ENCODE results near the gene TMEM221.

Gene TMEM221

GRCh38 chr19:17414097-17414496, 34.4 kb downstream of the TMEM221 start:
- TF ChIP-seq CTCF (IDR thresholded peaks at IDR 0.05; ENCODE audit: borderline replicate concordance, extremely low read depth, low read length, poor library complexity, severe bottlenecking), result no peak
- TF ChIP-seq EZH2 (IDR thresholded peaks at IDR 0.05; ENCODE audit: borderline replicate concordance, low read depth, low read length, severe bottlenecking), result no peak
- H3K27me3 ChIP-seq (ENCODE audit: insufficient read depth, low read length, poor library complexity), result no peaks in the 10 kb centered on the region
- H3K36me3 ChIP-seq (ENCODE audit: insufficient read depth, low read length), result peaks cover 12% of the 10 kb centered on the region; the same call in 1 of the 2 replicates
- ATAC-seq (ENCODE audit: insufficient read depth, low read depth) (no peak), DNase-seq (no peak)
- H3K9ac ChIP-seq (ENCODE audit: low read depth, low read length), result no peak overlapping the region
- no peak overlapping the region for H3K27ac ChIP-seq (ENCODE audit: low read length)
- no peak overlapping the region for H3K4me3 ChIP-seq (ENCODE audit: low read depth in 1 of 2, low read length in 2 of 2)
- H2AFZ ChIP-seq (ENCODE audit: low read depth, low read length), result no peak overlapping the region
- no peaks in the 10 kb centered on the region for H4K20me1 ChIP-seq (ENCODE audit: insufficient read depth, low read length)
- H3K9me3 ChIP-seq (ENCODE audit: insufficient read depth, low read length, severe bottlenecking), result no peaks in the 10 kb centered on the region
- no peak overlapping the region for H3K4me2 ChIP-seq (ENCODE audit: insufficient read depth, low read length)
- H3K79me2 ChIP-seq (ENCODE audit: insufficient read depth, low read length), result peaks cover 3% of the 10 kb centered on the region
- peaks cover 6% of the 10 kb centered on the region for H3K4me1 ChIP-seq (ENCODE audit: insufficient read depth, low read length)

DNA sequence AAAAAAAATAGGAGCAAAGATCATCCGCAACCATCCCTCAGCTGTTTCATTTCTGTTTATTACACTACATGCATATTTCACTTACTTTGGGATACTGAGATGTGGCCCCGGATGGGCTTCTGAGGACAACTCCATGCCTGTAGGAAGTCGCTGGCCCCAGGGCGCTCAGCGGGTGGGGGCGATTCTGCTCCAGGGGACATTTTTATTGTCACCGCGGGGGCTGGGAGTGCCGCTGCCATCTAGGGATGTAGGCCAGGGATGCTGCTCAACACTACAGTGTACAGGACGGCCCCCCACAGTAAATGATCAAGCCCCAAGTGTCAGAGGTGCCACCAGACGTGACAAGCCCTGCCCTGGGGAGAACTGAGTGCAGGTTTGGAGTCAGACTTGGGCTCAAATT, 36.7 kb downstream of the TMEM221 start:
- Histone ChIP-seq H3K27me3 (ENCODE audit: insufficient read depth, low read length, poor library complexity) (no peaks in the 10 kb centered on the region), H3K4me1 (ENCODE audit: insufficient read depth, low read length) (peaks cover 14% of the 10 kb centered on the region), H3K9ac (ENCODE audit: low read depth, low read length) (no peak overlapping the region), H2AFZ (ENCODE audit: low read depth, low read length) (no peak overlapping the region), H3K36me3 (ENCODE audit: insufficient read depth, low read length) (peaks cover 12% of the 10 kb centered on the region; the same call in 1 of the 2 replicates), H4K20me1 (ENCODE audit: insufficient read depth, low read length) (no peaks in the 10 kb centered on the region), H3K4me2 (ENCODE audit: insufficient read depth, low read length) (no peak overlapping the region), H3K4me3 (ENCODE audit: low read depth in 1 of 2, low read length in 2 of 2) (no peak overlapping the region), H3K79me2 (ENCODE audit: insufficient read depth, low read length) (peaks cover under 1% of the 10 kb centered on the region; the same call in 1 of the 2 replicates), H3K27ac (ENCODE audit: low read length) (no peak overlapping the region), H3K9me3 (ENCODE audit: insufficient read depth, low read length, severe bottlenecking) (no peaks in the 10 kb centered on the region)
- DNase-seq, result no peak
- TF ChIP-seq EZH2 (IDR thresholded peaks at IDR 0.05; ENCODE audit: borderline replicate concordance, low read depth, low read length, severe bottlenecking) (no peak), CTCF (IDR thresholded peaks at IDR 0.05; ENCODE audit: borderline replicate concordance, extremely low read depth, low read length, poor library complexity, severe bottlenecking) (no peak)
- ATAC-seq (ENCODE audit: insufficient read depth, low read depth), result no peak

GRCh38 chr19:17409990-17410389, 38.5 kb downstream of the TMEM221 start:
- Histone ChIP-seq H3K4me3 (ENCODE audit: low read depth in 1 of 2, low read length in 2 of 2) (no peak overlapping the region), H3K4me2 (ENCODE audit: insufficient read depth, low read length) (no peak overlapping the region), H3K36me3 (ENCODE audit: insufficient read depth, low read length) (peaks cover 12% of the 10 kb centered on the region; the same call in 1 of the 2 replicates), H4K20me1 (ENCODE audit: insufficient read depth, low read length) (no peaks in the 10 kb centered on the region), H3K9ac (ENCODE audit: low read depth, low read length) (no peak overlapping the region), H3K27me3 (ENCODE audit: insufficient read depth, low read length, poor library complexity) (no peaks in the 10 kb centered on the region), H3K27ac (ENCODE audit: low read length) (no peak overlapping the region), H3K79me2 (ENCODE audit: insufficient read depth, low read length) (peaks cover 17% of the 10 kb centered on the region), H3K9me3 (ENCODE audit: insufficient read depth, low read length, severe bottlenecking) (no peaks in the 10 kb centered on the region), H2AFZ (ENCODE audit: low read depth, low read length) (no peak overlapping the region), H3K4me1 (ENCODE audit: insufficient read depth, low read length) (peaks cover 32% of the 10 kb centered on the region)
- DNase-seq (no peak), ATAC-seq (ENCODE audit: insufficient read depth, low read depth) (no peak)
- TF ChIP-seq CTCF (IDR thresholded peaks at IDR 0.05; ENCODE audit: borderline replicate concordance, extremely low read depth, low read length, poor library complexity, severe bottlenecking) (no peak), EZH2 (IDR thresholded peaks at IDR 0.05; ENCODE audit: borderline replicate concordance, low read depth, low read length, severe bottlenecking) (no peak)

GRCh38 chr19:17406887-17407196, 41.6 kb downstream of the TMEM221 start:
- Histone ChIP-seq H3K9ac (ENCODE audit: low read depth, low read length) (peak overlapping the region; percentile 64), H3K79me2 (ENCODE audit: insufficient read depth, low read length) (peaks cover 28% of the 10 kb centered on the region), H4K20me1 (ENCODE audit: insufficient read depth, low read length) (no peaks in the 10 kb centered on the region), H3K4me1 (ENCODE audit: insufficient read depth, low read length) (peaks cover 44% of the 10 kb centered on the region), H3K9me3 (ENCODE audit: insufficient read depth, low read length, severe bottlenecking) (no peaks in the 10 kb centered on the region), H3K36me3 (ENCODE audit: insufficient read depth, low read length) (peaks cover 9% of the 10 kb centered on the region), H3K27ac (ENCODE audit: low read length) (peak overlapping the region; percentile 94), H3K4me3 (ENCODE audit: low read depth in 1 of 2, low read length in 2 of 2) (peak overlapping the region in 1 of 2 experiments; percentile 72; a peak in 3 of 4 replicates), H3K27me3 (ENCODE audit: insufficient read depth, low read length, poor library complexity) (no peaks in the 10 kb centered on the region), H3K4me2 (ENCODE audit: insufficient read depth, low read length) (peak overlapping the region; percentile 92), H2AFZ (ENCODE audit: low read depth, low read length) (no peak overlapping the region)
- no peak for TF ChIP-seq CTCF (IDR thresholded peaks at IDR 0.05; ENCODE audit: borderline replicate concordance, extremely low read depth, low read length, poor library complexity, severe bottlenecking)
- no peak for TF ChIP-seq EZH2 (IDR thresholded peaks at IDR 0.05; ENCODE audit: borderline replicate concordance, low read depth, low read length, severe bottlenecking)
- ATAC-seq (ENCODE audit: insufficient read depth, low read depth), result no peak
- no peak for DNase-seq

Data from DND-41 (cell line).